HG03108 (cell line): ENCODE results near the gene ENO3.

Experiments used
- ATAC-seq: cut with Tn5 transposase; IDR thresholded peaks from one replicate; pipeline ENCODE4 v1.9.1; 2021; ENCODE audit warnings: moderate library complexity; ENCODE audit not compliant: unreplicated experiment

The ENO3 gene

GRCh38 chr17:4972752-4973151, 21.8 kb downstream of the ENO3 start:
- no peak for ATAC-seq

- ATAC-seq: no peak
Measured at GRCh38 chr17:4973256-4974114, 22.6 kb downstream of the ENO3 start.

- no peak for ATAC-seq
Measured at GRCh38 chr17:4974115-4974670, 23.3 kb downstream of the ENO3 start.

- no peak for ATAC-seq
Measured at GRCh38 chr17:4978726-4979125, 27.8 kb downstream of the ENO3 start.

- ATAC-seq: no peak
Measured at GRCh38 chr17:4980644-4981216, 29.8 kb downstream of the ENO3 start.

- ATAC-seq: no peak
Measured at GRCh38 chr17:4982305-4982704, 31.4 kb downstream of the ENO3 start.

GRCh38 chr17:4986403-4986802, 35.5 kb downstream of the ENO3 start:
- no peak for ATAC-seq

- peak; percentile 76 for ATAC-seq
Measured at GRCh38 chr17:4986951-4987766, 36.2 kb downstream of the ENO3 start, which contains the start of gene CAMTA2. TSS of gene CAMTA2 (minus strand) at chr17:4987675. CDS start at chr17:4986222, 1,453 bp downstream.

GRCh38 chr17:4987767-4988567, 37.0 kb downstream of the ENO3 start:
- ATAC-seq: no peak

- no peak for ATAC-seq
Measured at GRCh38 chr17:4994081-4994595, 43.2 kb downstream of the ENO3 start.

- ATAC-seq: peak; percentile 88
Measured at GRCh38 chr17:4997302-4998026, 46.5 kb downstream of the ENO3 start, which contains the start of the genes INCA1 and KIF1C. TSS of gene INCA1 (minus strand) at chr17:4997522. CDS start at chr17:4994437, 3,085 bp downstream. TSS of gene KIF1C (plus strand) at chr17:4997950. CDS start at chr17:5000247, 2,297 bp downstream.

- no peak for ATAC-seq
Measured at GRCh38 chr17:4998027-4998731, 47.3 kb downstream of the ENO3 start.

GRCh38 chr17:4998732-4999429, 48.0 kb downstream of the ENO3 start:
- no peak for ATAC-seq

GRCh38 chr17:4999430-5000093, 48.6 kb downstream of the ENO3 start:
- no peak for ATAC-seq

- ATAC-seq: no peak
Measured at GRCh38 chr17:5000237-5000639, 49.3 kb downstream of the ENO3 start.

- ATAC-seq: no peak
Measured at GRCh38 chr17:5002121-5002788, 51.3 kb downstream of the ENO3 start.
